AG09319 (cell line): ENCODE measurements around the gene CELF3.

ENCODE experiments used
- DNase-seq: peaks from one replicate; pipeline ENCODE4 v3.0.0-alpha.2; 2010; ENCODE audit warnings: low read depth; ENCODE audit errors: extremely low read depth
- CTCF ChIP-seq: IDR thresholded peaks from 2 replicates; pipeline ENCODE4 v1.5.1; 2011; ENCODE audit warnings: low read depth, mild to moderate bottlenecking, inconsistent platforms, low read length, moderate library complexity

CELF3 gene

GRCh38 chr1:151711951-151712350 is 4.7 kb downstream of the CELF3 start:
- DNase-seq: no peak
- no peak for TF ChIP-seq CTCF

- no peak for DNase-seq
- no peak for TF ChIP-seq CTCF
Observed at GRCh38 chr1:151711044-151711800, 5.4 kb downstream of the CELF3 start.

- DNase-seq: no peak
Observed at GRCh38 chr1:151710187-151710840, 6.3 kb downstream of the CELF3 start.

GRCh38 chr1:151708891-151709290 is 7.7 kb downstream of the CELF3 start:
- no peak for DNase-seq
- no peak for TF ChIP-seq CTCF

More at GRCh38 chr1:151710187-151710840, 6.3 kb downstream of the CELF3 start:
- TF ChIP-seq CTCF: no peak

GRCh38 chr1:151707541-151708065 is 9.0 kb downstream of the CELF3 start:
- no peak for TF ChIP-seq CTCF

GRCh38 chr1:151706464-151707415 is 9.9 kb downstream of the CELF3 start:
- no peak for DNase-seq
- TF ChIP-seq CTCF: no peak

More at GRCh38 chr1:151707541-151708065, 9.0 kb downstream of the CELF3 start:
- no peak for DNase-seq
